ENCODE data around the gene MCTP1.

- no peak for TF ChIP-seq CTCF (IDR thresholded peaks at IDR 0.05)
- TF ChIP-seq ZBTB21 (CRISPR knock-in tag; IDR thresholded peaks at IDR 0.05; ENCODE audit: borderline replicate concordance), result no peak
- no peak for TF ChIP-seq ZNF121 (CRISPR knock-in tag; IDR thresholded peaks at IDR 0.05)
- TF ChIP-seq CDX4 (CRISPR knock-in tag; IDR thresholded peaks at IDR 0.05; ENCODE audit: borderline replicate concordance), result no peak
- no peak for TF ChIP-seq ETV6 (CRISPR knock-in tag; IDR thresholded peaks at IDR 0.05)
- TF ChIP-seq FOXJ3 (CRISPR knock-in tag; IDR thresholded peaks at IDR 0.05; ENCODE audit: borderline replicate concordance), result no peak
- no peak for TF ChIP-seq KAT7 (CRISPR knock-in tag; IDR thresholded peaks at IDR 0.05; ENCODE audit: borderline replicate concordance)
- no peak for TF ChIP-seq ATF3 (CRISPR knock-in tag; conservative IDR thresholded peaks at IDR 0.05)
Observed at GRCh38 chr5:94791829-94792228, 493.1 kb downstream of the MCTP1 start.

Data from WTC11 (cell line).